Body of pancreas (tissue), 4 donors: ENCODE results near the gene MAP4K4.

Source experiments
- CTCF ChIP-seq, 7 experiments: fragments of 450-650 bp in 4 of 7; fragments of 200-600 bp in 3 of 7; sonication (generic) in 3 of 7; IDR thresholded peaks; one replicate each; pipeline ENCODE4 v1.5.1; 2016 to 2019; ENCODE audit warnings: antibody characterized with exemption in 7 of 7
- POLR2A ChIP-seq, 3 donors: fragments of 450-650 bp; IDR thresholded peaks; one replicate each; pipeline ENCODE4 v1.6.1; 2016; ENCODE audit warnings: antibody characterized with exemption in 3 of 3, mild to moderate bottlenecking in 2 of 3

- no peak for TF ChIP-seq CTCF (IDR thresholded peaks at IDR 0.05)
- no peak for TF ChIP-seq POLR2A (IDR thresholded peaks at IDR 0.05)
Observed at GRCh38 chr2:101738649-101739048, 41.1 kb downstream of the MAP4K4 start.
